ENCODE data around the gene ISG20.

Gene ISG20

GRCh38 chr15:88704791-88705768, 66.3 kb downstream of the ISG20 start:
- intact Hi-C loops (cut with DNase I), result no loop called here
- peak in 8 of 10 donors; percentile 11 to 88 (median 36) for DNase-seq

- peak in 1 of 10 donors; percentile 55 for DNase-seq
- intact Hi-C loops (cut with DNase I), result no loop called here
Measured at GRCh38 chr15:88705769-88706165, 67.0 kb downstream of the ISG20 start.
